Activated naive CD4-positive, alpha-beta T cell treated with anti-CD3 and anti-CD28 coated beads, Interleukin-2, amount 50 U/mL, for 16 hours (primary cell): ENCODE measurements around the gene ADM.

Experiments
- DNase-seq: peaks from one replicate; pipeline ENCODE4 v3.0.0-alpha.2; 2020

Gene ADM

GRCh38 chr11:10291801-10292638 lies 12.9 kb upstream of the ADM start:
- no peak for DNase-seq

DNA sequence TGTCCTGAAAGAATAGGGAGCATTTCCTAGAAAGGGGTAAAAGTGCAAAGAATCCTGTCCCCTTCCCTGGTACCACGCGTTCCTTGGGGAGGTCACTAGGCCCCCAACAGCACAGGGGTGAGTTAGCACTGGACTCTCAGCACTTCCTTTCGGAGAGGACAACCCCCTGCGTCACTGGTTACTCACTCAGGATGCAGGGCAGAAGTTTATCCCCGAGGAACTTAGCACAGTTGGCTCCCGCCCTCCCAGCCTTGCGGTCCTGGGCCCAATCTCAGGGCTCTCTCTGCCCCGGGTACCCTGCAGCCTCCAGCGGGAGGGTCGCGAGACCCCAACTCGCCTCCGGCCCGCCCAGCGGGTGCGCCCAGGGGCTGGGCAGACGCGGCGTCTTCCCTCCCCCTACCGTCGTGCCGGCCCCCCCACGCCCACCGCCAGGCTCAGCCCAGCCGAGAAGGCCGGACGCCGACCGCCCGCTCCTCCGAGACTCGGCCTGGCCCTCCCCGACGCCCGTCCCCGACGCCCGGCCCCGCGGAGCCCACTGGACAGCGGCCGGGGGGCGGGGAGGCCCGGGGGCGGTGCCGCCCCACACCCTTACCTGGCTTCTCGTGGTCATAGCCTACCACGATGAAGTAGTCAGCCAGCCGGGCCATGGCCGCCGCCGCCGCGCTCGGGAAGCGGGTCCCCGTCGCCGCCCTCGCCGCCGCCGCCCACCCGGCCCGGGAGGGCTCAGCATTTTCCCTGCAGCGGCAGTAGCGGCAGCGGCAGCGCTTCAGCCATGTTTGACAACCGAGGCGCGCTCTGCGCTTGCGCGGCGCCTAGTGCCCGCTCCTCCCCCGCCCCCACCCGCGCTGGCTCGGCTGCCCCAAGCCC lies 11.2 kb upstream of the ADM start, which contains the start of gene SBF2:
SBF2 (minus strand) TSS at position 797 of the 867 bp plus-strand sequence; CDS start at position 647, 150 bp downstream.
- DNase-seq = peak; percentile 84

DNA sequence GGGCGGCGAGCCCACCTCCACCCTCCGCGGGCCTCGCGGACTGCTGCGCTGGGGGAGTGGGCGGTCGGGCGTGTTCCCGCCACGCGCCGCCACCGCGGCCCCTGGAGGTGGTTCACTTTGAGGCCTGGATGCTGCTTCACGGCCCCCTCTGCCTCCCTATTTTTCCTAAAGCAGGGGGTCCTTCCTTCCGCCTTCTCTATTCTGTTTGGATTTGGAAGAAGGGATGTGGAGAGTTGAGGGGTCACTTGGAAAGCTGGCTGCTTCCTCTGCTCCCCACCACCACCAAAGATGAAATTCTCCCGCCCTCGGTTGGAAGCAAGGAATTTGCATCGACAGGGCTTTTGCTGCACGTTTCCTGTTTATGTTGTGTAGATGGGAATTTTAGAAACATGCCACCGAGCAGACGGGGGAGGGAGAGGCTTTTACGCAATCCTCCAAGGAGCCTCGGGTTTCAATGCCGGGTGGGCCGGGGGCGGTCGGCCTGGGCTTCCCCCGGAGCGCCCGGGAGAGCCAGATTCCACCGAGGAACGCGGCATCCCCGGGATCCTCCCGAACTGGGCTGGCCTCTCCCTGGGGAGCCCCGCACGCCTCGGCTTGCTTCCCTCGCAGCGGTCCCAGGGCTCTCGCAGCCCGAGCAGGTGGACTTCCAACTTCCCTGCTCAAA lies 10.5 kb upstream of the ADM start:
- no peak for DNase-seq

GRCh38 chr11:10295064-10295901 lies 9.6 kb upstream of the ADM start:
- DNase-seq = no peak

DNA sequence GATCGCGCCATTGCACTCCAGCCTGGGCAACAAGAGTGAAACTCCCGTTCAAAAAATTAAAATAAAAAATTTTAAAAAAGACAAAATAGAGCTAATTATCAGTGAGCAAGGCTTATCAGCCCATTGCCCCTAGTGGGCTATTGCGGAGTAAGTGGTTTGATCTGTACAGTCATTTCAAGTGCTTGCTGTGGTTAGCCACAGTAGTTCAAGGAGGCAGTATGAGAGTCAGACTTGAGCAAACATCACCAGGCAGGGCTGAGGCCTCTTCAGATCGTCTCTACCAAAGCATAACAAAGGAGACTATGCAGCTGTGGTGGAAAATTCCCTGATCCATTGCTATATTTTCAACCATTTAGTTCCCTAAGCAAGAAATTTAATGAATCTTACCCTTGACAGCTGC lies 6.5 kb upstream of the ADM start:
- DNase-seq = peak; percentile 46

DNA sequence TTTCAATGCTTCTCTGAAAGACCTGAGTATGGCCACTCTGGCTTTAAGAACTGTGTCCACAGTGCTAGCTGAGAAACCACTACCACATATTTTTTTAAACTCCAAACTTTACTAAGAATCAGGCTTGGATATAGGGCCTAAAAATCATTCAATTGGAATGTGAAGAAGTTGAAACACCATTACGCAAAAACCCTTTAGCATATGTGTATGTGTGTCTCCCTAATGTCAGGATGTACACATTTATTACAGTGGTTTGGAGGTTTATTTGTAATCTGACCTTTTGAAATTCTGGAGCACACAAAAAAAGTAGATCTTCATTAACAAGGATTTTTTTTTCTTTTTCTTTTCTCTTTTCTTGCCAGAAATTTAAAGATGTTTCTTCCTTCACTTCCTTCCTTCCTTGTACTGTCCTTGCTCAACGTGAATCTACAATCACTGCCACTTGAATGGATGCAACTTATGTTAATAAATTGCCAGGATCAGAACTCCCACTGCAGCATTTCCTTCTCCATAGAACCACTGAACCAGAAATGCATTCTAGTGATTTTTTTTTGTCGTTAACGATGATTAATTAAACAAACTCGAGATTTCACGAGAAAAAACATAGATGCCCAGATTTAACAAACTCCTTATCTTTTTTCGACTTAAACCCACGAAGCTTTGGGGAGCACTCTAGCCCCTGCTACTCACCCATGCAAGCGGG lies 3.1 kb upstream of the ADM start:
- no peak for DNase-seq

DNA sequence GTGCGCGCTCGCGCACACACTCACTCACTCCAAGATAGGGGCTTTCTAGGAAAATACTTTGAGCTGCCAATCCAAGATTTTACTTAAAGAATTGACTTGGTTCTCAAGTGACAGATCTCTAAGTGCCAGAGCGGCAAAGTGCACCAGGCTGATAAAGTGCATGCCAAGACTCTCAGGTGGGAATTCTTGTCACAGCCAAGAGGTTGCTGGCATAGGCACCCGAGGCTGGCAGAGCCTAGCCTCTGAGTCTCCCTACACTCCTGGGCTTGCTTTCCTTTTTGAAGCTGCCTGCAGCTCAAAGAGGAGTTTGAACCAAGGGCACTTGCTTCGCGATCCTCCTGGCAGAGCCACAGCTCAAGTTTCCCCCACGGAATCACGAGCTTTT lies 2.5 kb upstream of the ADM start:
- no peak for DNase-seq

DNA sequence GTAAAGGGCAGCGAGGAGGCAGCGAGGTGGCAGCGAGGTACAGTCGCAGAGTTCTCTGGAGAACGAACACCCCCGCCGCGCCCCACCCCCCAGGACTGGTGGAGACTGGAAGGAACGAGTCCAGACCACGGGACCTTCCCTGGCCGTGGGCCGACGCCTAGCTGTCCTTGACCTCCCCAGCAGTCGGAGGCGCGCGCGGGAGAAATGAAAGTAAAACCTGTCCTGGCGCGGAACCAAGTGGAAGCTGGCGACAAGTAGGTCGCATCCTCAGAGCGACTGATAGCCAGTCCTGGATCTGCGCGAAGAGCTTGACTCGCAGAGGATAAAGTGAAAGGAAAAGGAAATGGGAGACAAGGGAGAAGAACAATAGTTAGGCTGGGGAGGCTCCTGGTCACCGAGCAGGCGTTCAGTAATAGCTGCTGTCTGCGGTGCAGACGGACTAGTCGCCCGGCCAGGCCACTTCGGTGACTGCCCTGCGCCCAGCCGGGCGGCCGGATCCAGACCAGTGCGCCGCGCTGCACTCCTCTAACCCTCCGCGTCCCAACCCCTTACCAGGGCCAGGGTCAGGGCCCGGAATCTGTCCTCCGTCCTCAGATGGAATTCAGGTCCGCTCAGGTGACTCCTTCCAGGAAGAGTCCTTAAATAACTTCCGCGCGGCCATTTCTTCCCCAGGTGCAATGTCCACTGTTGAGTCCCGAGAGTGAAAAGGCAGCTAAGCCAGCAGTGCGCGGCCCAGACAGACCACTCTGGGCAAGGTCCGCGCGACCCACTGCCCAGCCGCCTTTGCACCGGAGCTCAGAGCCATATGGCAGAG lies 1.9 kb upstream of the ADM start:
- peak; percentile 59 for DNase-seq

DNA sequence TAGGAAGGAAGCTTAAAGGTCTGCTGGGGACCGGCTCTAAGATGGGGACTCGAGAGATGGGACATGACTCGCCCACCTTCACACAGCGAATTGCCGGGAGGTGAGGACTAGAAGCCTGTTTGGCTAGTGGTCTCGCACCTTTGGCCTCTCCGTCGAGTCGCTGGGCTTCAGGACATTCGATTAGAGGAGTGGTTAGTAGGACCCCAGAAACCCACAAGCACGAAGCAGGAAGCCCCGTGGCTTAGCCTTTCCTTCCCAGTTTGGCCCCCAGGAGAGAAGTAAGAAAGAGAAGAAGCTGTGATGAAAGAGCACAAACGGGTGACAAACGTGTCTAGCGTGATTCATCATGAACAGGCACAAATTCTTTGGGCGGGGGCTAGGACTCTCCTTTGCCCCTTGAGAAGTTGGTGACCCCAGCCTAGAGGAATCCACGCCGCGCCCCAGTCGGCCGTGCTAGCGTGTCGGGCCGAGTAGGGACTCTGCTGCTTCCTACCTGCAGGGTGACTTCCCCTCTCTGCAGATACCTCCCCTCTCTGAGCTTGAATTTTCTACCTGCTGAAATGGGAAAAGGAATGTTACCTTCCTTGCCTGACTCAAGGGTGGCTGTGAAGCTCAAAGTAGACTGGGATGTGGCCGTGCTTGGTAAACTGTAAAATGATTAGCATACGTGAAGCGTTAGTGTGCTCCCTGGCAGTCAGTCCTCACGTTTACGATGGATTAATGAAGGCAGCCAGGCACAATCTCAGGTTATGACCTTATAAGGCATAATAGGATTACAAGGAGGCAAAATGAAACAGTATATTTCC lies 1.1 kb upstream of the ADM start:
- peak; percentile 37 for DNase-seq

GRCh38 chr11:10305262-10305963 lies 540 bp downstream of the ADM start:
- peak; percentile 28 for DNase-seq

DNA sequence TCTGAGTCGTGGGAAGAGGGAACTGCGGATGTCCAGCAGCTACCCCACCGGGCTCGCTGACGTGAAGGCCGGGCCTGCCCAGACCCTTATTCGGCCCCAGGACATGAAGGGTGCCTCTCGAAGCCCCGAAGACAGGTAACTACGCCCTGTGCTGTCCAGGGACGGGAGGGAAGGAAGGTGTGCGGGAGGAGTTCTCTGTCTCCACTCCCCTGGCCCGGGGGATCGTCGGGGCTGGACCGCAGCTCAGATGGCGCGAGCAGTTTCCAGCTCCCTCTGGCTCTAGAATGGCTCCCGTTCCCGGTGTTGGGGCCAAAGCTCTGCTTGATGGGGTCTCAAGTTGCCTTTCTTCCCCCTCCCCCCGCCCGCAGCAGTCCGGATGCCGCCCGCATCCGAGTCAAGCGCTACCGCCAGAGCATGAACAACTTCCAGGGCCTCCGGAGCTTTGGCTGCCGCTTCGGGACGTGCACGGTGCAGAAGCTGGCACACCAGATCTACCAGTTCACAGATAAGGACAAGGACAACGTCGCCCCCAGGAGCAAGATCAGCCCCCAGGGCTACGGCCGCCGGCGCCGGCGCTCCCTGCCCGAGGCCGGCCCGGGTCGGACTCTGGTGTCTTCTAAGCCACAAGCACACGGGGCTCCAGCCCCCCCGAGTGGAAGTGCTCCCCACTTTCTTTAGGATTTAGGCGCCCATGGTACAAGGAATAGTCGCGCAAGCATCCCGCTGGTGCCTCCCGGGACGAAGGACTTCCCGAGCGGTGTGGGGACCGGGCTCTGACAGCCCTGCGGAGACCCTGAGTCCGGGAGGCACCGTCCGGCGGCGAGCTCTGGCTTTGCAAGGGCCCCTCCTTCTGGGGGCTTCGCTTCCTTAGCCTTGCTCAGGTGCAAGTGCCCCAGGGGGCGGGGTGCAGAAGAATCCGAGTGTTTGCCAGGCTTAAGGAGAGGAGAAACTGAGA lies 1.4 kb downstream of the ADM start:
- no peak for DNase-seq

GRCh38 chr11:10307022-10307399 lies 2.1 kb downstream of the ADM start:
- no peak for DNase-seq

- DNase-seq = peak; percentile 87
These were observed 2.7 kb downstream of the ADM start for GRCh38 chr11:10307400-10308200.

- DNase-seq = no peak
These were observed 3.5 kb downstream of the ADM start for GRCh38 chr11:10308201-10308954.

- no peak for DNase-seq
These were observed 4.6 kb downstream of the ADM start for GRCh38 chr11:10309163-10310093.
